GM10266 (cell line): ENCODE data around the gene C1orf210.

Source experiments
- DNase-seq: peaks from one replicate; pipeline ENCODE4 v3.0.0; 2012; ENCODE audit errors: extremely low spot score
- CTCF ChIP-seq: IDR thresholded peaks from 2 replicates; pipeline ENCODE4 v1.5.1; 2012; ENCODE audit warnings: mild to moderate bottlenecking, low read depth; ENCODE audit not compliant: control insufficient read depth, insufficient read depth; ENCODE audit errors: missing control alignments

C1orf210 gene

GRCh38 chr1:43286533-43286932 is 1.2 kb upstream of the C1orf210 start:
- no peak for DNase-seq
- TF ChIP-seq CTCF: no peak

GRCh38 chr1:43286115-43286514 is 734 bp upstream of the C1orf210 start:
- no peak for DNase-seq
- TF ChIP-seq CTCF: no peak

- no peak for TF ChIP-seq CTCF
- DNase-seq: no peak
Measured at GRCh38 chr1:43284546-43285110, 753 bp downstream of the C1orf210 start.

GRCh38 chr1:43284065-43284464 is 1.3 kb downstream of the C1orf210 start:
- TF ChIP-seq CTCF: no peak
- DNase-seq: no peak

GRCh38 chr1:43282220-43283195 is 2.9 kb downstream of the C1orf210 start:
- no peak for DNase-seq
- no peak for TF ChIP-seq CTCF

GRCh38 chr1:43280692-43281091 is 4.7 kb downstream of the C1orf210 start:
- no peak for TF ChIP-seq CTCF
- DNase-seq: no peak

- no peak for DNase-seq
- TF ChIP-seq CTCF: no peak
Measured at GRCh38 chr1:43279666-43280065, 5.7 kb downstream of the C1orf210 start.
